ENCODE results near the gene SMYD3.

Gene SMYD3

GRCh38 chr1:245938046-245938435, 569.0 kb downstream of the SMYD3 start:
- no peak overlapping the region for H3K27ac ChIP-seq (replicated peaks)
- H3K27me3 ChIP-seq (ENCODE audit: insufficient read depth, poor library complexity, severe bottlenecking): no peaks in the 10 kb centered on the region
- DNase-seq (ENCODE audit: low read depth in 1 of 2, low spot score in 1 of 2): no peak
- TF ChIP-seq GABPA (IDR thresholded peaks at IDR 0.05; ENCODE audit: low read depth) (no peak), POLR2AphosphoS5 (IDR thresholded peaks at IDR 0.05; ENCODE audit: low read depth) (no peak), REST (IDR thresholded peaks at IDR 0.05; ENCODE audit: insufficient replicate concordance, low read depth) (no peak), CTCF (IDR thresholded peaks at IDR 0.05; ENCODE audit: insufficient read depth, low read length) (no peak)
- no peak overlapping the region for H3K4me3 ChIP-seq (replicated peaks; ENCODE audit: insufficient read depth, low read length)

DNA sequence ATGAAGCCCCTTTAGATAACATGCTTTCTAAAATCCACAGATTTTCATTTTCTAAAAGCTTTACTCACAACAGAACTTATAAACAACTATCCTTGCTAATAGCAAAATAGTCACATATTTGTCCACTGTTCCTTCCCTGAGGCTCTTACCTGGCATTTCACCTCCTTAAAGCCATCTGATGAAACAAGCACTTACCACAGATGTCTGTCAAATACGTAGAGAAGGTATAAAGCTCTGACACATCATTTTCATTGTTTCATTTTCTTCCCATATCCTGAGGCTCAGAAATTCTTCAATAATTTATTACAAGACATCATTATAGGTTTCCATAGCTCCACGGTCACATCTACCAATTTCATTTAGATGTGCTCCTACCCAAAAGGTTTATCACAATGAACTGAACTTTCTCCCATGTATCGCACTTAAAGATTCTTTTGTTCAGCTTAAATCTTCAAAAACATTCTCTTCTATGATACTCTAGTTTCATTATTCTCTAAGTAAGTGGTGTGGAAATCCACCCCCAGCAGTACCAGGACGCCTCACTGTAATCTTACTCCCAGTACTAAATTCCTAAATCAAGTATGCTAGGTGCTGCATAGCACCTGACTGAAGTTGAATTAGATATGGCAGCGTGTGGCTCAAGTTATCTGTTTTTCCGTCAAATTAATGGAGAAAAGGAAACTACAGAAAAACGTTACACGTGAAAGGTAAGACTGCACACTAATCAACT, 569.6 kb downstream of the SMYD3 start:
- DNase-seq (ENCODE audit: low read depth in 1 of 2, low spot score in 1 of 2): no peak
- Histone ChIP-seq H3K27me3 (ENCODE audit: insufficient read depth, poor library complexity, severe bottlenecking) (no peaks in the 10 kb centered on the region), H3K27ac (replicated peaks) (no peak overlapping the region), H3K4me3 (replicated peaks; ENCODE audit: insufficient read depth, low read length) (no peak overlapping the region)
- no peak for TF ChIP-seq GABPA (IDR thresholded peaks at IDR 0.05; ENCODE audit: low read depth)
- no peak for TF ChIP-seq CTCF (IDR thresholded peaks at IDR 0.05; ENCODE audit: insufficient read depth, low read length)
- TF ChIP-seq SPI1 (IDR thresholded peaks at IDR 0.05; ENCODE audit: borderline replicate concordance, low read depth): no peak
- no peak for TF ChIP-seq REST (IDR thresholded peaks at IDR 0.05; ENCODE audit: insufficient replicate concordance, low read depth)
- no peak for TF ChIP-seq POLR2AphosphoS5 (IDR thresholded peaks at IDR 0.05; ENCODE audit: low read depth)

DNA sequence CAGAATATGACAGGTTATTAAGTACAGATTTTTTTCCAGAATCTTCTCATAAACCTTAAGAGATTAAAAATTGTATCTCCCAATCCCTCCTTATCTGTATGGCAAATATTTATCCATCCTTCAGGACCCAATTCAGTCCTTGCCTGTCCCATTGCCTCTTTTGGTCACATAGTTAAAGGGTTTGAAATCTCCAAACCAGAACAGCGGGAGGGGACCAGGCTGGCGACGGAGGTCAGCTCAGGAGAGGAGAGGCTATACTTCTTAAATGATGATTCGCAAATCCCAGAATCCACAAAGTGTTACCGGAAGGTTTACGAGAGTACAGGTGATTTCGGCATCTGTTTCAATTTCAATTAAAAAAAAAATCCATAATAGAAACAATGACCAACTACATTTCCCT, 572.7 kb downstream of the SMYD3 start:
- no peak overlapping the region for H3K4me3 ChIP-seq (replicated peaks; ENCODE audit: insufficient read depth, low read length)
- no peak for DNase-seq (ENCODE audit: low read depth in 1 of 2, low spot score in 1 of 2)
- H3K27ac ChIP-seq (replicated peaks): no peak overlapping the region
- no peaks in the 10 kb centered on the region for H3K27me3 ChIP-seq (ENCODE audit: insufficient read depth, poor library complexity, severe bottlenecking)
- TF ChIP-seq REST (IDR thresholded peaks at IDR 0.05; ENCODE audit: insufficient replicate concordance, low read depth) (no peak), CTCF (IDR thresholded peaks at IDR 0.05; ENCODE audit: insufficient read depth, low read length) (no peak), SPI1 (IDR thresholded peaks at IDR 0.05; ENCODE audit: borderline replicate concordance, low read depth) (no peak), GABPA (IDR thresholded peaks at IDR 0.05; ENCODE audit: low read depth) (no peak), POLR2AphosphoS5 (IDR thresholded peaks at IDR 0.05; ENCODE audit: low read depth) (no peak)
